ENCODE measurements around the gene SRP72.

The SRP72 gene, protein sequence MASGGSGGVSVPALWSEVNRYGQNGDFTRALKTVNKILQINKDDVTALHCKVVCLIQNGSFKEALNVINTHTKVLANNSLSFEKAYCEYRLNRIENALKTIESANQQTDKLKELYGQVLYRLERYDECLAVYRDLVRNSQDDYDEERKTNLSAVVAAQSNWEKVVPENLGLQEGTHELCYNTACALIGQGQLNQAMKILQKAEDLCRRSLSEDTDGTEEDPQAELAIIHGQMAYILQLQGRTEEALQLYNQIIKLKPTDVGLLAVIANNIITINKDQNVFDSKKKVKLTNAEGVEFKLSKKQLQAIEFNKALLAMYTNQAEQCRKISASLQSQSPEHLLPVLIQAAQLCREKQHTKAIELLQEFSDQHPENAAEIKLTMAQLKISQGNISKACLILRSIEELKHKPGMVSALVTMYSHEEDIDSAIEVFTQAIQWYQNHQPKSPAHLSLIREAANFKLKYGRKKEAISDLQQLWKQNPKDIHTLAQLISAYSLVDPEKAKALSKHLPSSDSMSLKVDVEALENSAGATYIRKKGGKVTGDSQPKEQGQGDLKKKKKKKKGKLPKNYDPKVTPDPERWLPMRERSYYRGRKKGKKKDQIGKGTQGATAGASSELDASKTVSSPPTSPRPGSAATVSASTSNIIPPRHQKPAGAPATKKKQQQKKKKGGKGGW
- 79.4 to 121 (median 103) reads per million in 3 donors for total RNA-seq

DNA sequence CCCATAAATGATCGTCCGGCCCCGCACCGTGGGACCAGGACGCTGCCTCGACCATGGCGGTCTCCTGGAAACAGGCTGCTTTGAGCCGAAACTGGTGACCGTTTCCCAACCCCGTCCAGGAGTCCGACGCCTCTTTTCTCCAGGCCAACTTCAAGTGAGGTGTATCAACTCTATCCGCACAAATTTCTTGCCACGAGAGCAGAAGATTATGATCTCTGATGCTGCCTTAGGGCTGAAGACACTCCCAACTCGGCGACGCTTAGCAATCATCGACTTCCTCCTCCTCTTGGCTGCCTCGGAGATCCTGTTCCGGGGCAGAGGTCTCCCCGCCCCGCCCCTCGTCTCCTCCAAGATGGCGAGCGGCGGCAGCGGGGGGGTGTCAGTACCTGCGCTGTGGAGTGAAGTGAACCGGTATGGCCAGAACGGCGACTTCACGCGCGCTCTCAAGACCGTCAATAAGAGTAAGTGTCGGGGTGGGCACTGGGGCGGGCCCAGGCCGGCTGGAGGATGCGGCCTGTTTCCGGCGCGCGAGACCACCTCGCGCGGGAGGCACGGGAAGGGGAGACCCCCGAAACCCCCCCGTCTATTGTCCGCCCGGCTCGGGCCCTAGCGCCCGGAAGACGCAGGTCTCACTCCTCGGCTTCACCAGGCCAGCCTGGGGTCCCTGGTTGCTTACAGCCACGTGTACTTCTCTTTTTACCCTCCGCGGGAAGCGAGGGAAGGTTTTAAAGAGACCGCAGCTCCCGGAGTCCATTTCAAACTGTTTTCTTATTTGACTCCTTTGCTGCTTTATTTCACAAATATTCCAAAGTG, at the start of gene SRP72:
Gene SRP72 (plus strand): TSS at position 334 of the 813 bp plus-strand sequence. CDS start 19 bp downstream, at position 353.
- Histone ChIP-seq H3K27me3 (replicated peaks; ENCODE audit: control insufficient read depth, insufficient read depth, low read length, poor library complexity, severe bottlenecking) (no peaks in the 10 kb centered on the region), H3K4me3 (ENCODE audit: insufficient read depth, low read depth, low read length, poor library complexity, severe bottlenecking) (peak within 1 kb of the TSS; percentile 97), H3K36me3 (ENCODE audit: control insufficient read depth, insufficient read depth, low read length) (peaks cover 17% of the 10 kb centered on the region), H3K27ac (ENCODE audit: insufficient read depth, low read length, poor library complexity, severe bottlenecking) (peak within 1 kb of the TSS; percentile 80), H3K4me1 (ENCODE audit: control insufficient read depth, insufficient read depth, low read length, poor library complexity, severe bottlenecking) (peaks cover 24% of the 10 kb centered on the region), H3K9me3 (ENCODE audit: control insufficient read depth, low read length) (no peaks in the 10 kb centered on the region)
- peak; percentile 79 to 88 (median 87) for DNase-seq

DNA sequence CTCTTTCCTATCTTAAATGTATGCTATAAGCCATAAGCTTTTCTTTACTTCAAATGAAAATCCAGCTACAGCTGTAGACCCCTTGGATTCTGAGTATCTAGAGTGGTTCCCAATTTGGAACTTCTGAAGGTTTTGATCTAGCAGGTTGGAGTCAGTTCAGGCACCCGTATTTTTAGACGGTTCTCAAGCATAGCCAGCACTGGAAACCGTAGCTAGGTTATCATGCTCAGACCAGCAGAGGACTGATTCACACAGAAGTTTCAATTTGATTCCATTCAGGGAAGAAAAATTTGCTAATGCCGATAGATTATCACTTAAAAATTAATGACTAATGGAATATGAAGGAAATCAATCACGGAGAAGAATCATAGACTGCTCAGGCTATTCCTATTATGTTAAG, 43.2 kb upstream of the SRP72 start:
- H3K9me3 ChIP-seq (ENCODE audit: control insufficient read depth, low read length), result no peaks in the 10 kb centered on the region
- H3K27me3 ChIP-seq (replicated peaks; ENCODE audit: control insufficient read depth, insufficient read depth, low read length, poor library complexity, severe bottlenecking), result no peaks in the 10 kb centered on the region
- H3K4me1 ChIP-seq (ENCODE audit: control insufficient read depth, insufficient read depth, low read length, poor library complexity, severe bottlenecking), result no peaks in the 10 kb centered on the region
- no peak overlapping the region for H3K4me3 ChIP-seq (ENCODE audit: insufficient read depth, low read depth, low read length, poor library complexity, severe bottlenecking)
- no peak overlapping the region for H3K27ac ChIP-seq (ENCODE audit: insufficient read depth, low read length, poor library complexity, severe bottlenecking)
- no peak for DNase-seq
- no peaks in the 10 kb centered on the region for H3K36me3 ChIP-seq (ENCODE audit: control insufficient read depth, insufficient read depth, low read length)

DNA sequence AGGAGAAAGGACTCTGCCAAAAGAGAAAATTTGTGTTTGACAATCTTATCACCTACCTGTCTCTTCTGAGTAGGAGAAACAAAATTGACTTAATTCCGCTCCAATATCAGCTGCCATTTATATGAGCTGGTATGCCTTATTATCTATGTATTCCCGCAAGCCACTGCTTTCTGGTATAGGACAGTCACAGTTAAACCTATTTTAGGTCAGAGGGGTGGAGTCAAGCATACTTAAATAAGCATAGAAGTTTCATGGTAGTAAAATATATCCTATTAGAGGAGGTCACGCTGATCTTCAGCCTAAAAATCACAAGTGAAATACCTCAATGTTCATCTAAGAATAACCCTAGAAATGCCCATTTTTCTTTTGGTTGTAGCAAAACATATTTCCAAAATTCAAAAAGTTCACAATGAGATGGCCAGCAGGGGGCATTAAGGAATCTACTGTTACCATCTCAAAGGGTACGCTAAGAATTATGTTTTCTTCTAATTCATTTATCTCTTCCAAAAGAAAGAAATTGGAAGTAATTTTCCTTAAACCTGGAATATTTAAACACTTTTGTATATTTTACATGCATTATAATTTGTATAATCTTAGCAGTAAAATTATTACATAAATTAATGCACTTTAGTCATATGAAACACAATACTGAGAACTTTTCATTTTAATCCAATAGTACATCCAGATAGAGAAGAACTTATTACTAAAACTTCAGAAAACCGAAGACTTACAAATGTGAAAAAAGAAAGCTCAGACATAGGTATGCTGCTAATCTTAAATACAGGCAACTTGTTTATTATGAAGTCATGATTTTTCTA, 42.5 kb upstream of the SRP72 start:
- no peak overlapping the region for H3K27ac ChIP-seq (ENCODE audit: insufficient read depth, low read length, poor library complexity, severe bottlenecking)
- no peaks in the 10 kb centered on the region for H3K36me3 ChIP-seq (ENCODE audit: control insufficient read depth, insufficient read depth, low read length)
- no peaks in the 10 kb centered on the region for H3K27me3 ChIP-seq (replicated peaks; ENCODE audit: control insufficient read depth, insufficient read depth, low read length, poor library complexity, severe bottlenecking)
- no peaks in the 10 kb centered on the region for H3K9me3 ChIP-seq (ENCODE audit: control insufficient read depth, low read length)
- no peak overlapping the region for H3K4me3 ChIP-seq (ENCODE audit: insufficient read depth, low read depth, low read length, poor library complexity, severe bottlenecking)
- no peaks in the 10 kb centered on the region for H3K4me1 ChIP-seq (ENCODE audit: control insufficient read depth, insufficient read depth, low read length, poor library complexity, severe bottlenecking)
- DNase-seq, result peak in 1 of 3 donors; percentile 33

DNA sequence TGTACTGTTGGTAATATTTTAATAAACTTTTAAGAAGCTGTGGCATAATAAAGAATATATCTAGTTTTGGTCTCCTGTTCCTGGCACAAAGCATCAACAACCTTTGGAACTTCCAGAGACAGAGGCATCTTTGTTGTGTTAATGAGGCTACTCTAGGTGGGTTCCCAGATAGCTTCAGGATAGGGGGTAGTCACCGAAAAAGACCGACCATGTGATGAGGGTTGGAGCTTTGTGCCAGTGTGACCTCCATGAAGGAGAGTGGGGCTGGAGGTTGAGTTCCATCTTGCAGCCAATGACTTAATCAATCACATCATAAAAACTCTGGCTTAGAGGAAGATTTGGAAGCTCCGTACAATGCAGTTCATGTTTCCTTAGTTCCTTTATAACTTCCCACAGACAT, 41.9 kb upstream of the SRP72 start:
- no peaks in the 10 kb centered on the region for H3K36me3 ChIP-seq (ENCODE audit: control insufficient read depth, insufficient read depth, low read length)
- no peak for DNase-seq
- no peaks in the 10 kb centered on the region for H3K4me1 ChIP-seq (ENCODE audit: control insufficient read depth, insufficient read depth, low read length, poor library complexity, severe bottlenecking)
- no peak overlapping the region for H3K27ac ChIP-seq (ENCODE audit: insufficient read depth, low read length, poor library complexity, severe bottlenecking)
- H3K9me3 ChIP-seq (ENCODE audit: control insufficient read depth, low read length), result no peaks in the 10 kb centered on the region
- no peak overlapping the region for H3K4me3 ChIP-seq (ENCODE audit: insufficient read depth, low read depth, low read length, poor library complexity, severe bottlenecking)
- H3K27me3 ChIP-seq (replicated peaks; ENCODE audit: control insufficient read depth, insufficient read depth, low read length, poor library complexity, severe bottlenecking), result no peaks in the 10 kb centered on the region

DNA sequence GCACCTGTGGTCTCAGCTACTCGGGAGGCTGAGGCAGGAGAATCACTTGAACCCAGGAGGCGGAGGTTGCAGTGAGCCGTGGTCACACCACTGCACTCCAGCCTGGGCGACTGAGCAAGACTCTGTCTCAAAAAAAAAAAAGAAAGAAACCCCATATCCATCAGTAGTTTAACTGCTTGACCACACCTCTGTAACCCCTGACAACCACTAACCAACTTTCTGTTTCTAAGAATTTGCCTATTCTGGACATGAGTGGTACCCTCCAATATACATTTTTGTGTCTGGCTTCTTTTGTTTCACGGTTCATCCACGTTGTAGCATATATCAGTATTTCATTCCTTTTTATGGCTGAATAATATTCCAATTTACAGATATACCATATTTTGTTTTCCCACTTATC, 41.1 kb upstream of the SRP72 start:
- Histone ChIP-seq H3K4me1 (ENCODE audit: control insufficient read depth, insufficient read depth, low read length, poor library complexity, severe bottlenecking) (no peaks in the 10 kb centered on the region), H3K27ac (ENCODE audit: insufficient read depth, low read length, poor library complexity, severe bottlenecking) (no peak overlapping the region), H3K4me3 (ENCODE audit: insufficient read depth, low read depth, low read length, poor library complexity, severe bottlenecking) (no peak overlapping the region), H3K27me3 (replicated peaks; ENCODE audit: control insufficient read depth, insufficient read depth, low read length, poor library complexity, severe bottlenecking) (no peaks in the 10 kb centered on the region), H3K9me3 (ENCODE audit: control insufficient read depth, low read length) (no peaks in the 10 kb centered on the region), H3K36me3 (ENCODE audit: control insufficient read depth, insufficient read depth, low read length) (no peaks in the 10 kb centered on the region)
- DNase-seq, result no peak

DNA sequence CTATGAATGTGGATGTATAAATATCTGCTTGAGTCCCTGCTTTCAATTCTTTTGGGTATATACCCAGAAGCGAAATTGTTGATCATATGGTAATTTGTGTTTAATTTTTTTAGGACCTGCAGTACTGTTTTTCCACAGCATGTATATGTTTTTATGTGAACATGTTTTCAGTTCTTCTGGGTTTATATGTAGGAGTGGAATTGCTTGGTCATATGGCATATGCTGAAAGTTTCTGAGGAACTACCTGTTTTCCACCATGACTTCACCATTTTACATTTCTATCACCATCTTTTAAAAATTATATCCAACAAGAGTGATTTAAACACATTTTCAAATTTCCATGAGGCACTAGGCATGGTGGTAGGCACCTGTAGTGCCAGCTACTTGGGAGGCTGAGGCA, 40.2 kb upstream of the SRP72 start:
- H3K4me3 ChIP-seq (ENCODE audit: insufficient read depth, low read depth, low read length, poor library complexity, severe bottlenecking), result no peak overlapping the region
- no peaks in the 10 kb centered on the region for H3K4me1 ChIP-seq (ENCODE audit: control insufficient read depth, insufficient read depth, low read length, poor library complexity, severe bottlenecking)
- DNase-seq, result no peak
- H3K36me3 ChIP-seq (ENCODE audit: control insufficient read depth, insufficient read depth, low read length), result no peaks in the 10 kb centered on the region
- no peaks in the 10 kb centered on the region for H3K9me3 ChIP-seq (ENCODE audit: control insufficient read depth, low read length)
- H3K27me3 ChIP-seq (replicated peaks; ENCODE audit: control insufficient read depth, insufficient read depth, low read length, poor library complexity, severe bottlenecking), result no peaks in the 10 kb centered on the region
- H3K27ac ChIP-seq (ENCODE audit: insufficient read depth, low read length, poor library complexity, severe bottlenecking), result no peak overlapping the region

DNA sequence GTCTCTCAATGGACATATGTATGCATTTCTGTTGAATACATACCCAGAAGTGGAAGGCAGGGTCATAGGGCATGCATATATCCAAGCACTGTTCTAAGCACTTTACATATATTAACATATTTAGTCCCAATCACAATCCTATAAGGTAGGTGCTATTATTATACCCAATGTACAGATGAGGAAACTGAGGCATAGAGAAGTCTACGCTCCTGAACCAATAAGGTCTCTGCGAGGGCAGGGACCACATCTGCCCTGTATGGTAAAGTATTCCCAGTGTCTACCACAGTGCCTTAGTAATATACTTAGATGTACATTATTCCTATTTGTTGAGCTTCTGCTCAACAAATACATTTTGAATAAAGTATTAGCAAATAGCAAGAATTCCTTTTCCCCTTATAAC, 37.2 kb upstream of the SRP72 start:
- Histone ChIP-seq H3K27ac (ENCODE audit: insufficient read depth, low read length, poor library complexity, severe bottlenecking) (no peak overlapping the region), H3K4me1 (ENCODE audit: control insufficient read depth, insufficient read depth, low read length, poor library complexity, severe bottlenecking) (peaks cover 6% of the 10 kb centered on the region), H3K4me3 (ENCODE audit: insufficient read depth, low read depth, low read length, poor library complexity, severe bottlenecking) (no peak overlapping the region), H3K27me3 (replicated peaks; ENCODE audit: control insufficient read depth, insufficient read depth, low read length, poor library complexity, severe bottlenecking) (no peaks in the 10 kb centered on the region), H3K9me3 (ENCODE audit: control insufficient read depth, low read length) (no peaks in the 10 kb centered on the region), H3K36me3 (ENCODE audit: control insufficient read depth, insufficient read depth, low read length) (no peaks in the 10 kb centered on the region)
- no peak for DNase-seq

DNA sequence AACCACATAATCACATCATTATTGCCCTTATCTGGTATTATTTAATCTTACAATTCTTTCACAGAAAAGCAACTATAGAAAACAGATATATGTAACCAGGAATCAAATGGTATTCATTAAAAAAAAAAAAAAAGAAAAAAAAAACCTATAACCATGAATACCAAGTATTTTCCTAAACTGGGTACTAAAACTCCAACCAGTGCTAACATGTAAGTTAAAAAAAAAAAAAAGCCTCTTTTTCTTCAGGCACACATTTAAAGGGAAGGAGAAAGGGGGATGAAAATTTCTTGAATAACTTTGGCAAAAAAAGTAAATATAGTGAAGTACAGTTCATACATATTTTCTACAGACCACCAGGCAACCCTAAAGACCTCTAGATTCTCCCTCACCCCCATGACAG, 34.1 kb upstream of the SRP72 start:
- no peak for DNase-seq
- H3K9me3 ChIP-seq (ENCODE audit: control insufficient read depth, low read length), result no peaks in the 10 kb centered on the region
- H3K4me3 ChIP-seq (ENCODE audit: insufficient read depth, low read depth, low read length, poor library complexity, severe bottlenecking), result no peak overlapping the region
- peaks cover 20% of the 10 kb centered on the region for H3K4me1 ChIP-seq (ENCODE audit: control insufficient read depth, insufficient read depth, low read length, poor library complexity, severe bottlenecking)
- H3K27me3 ChIP-seq (replicated peaks; ENCODE audit: control insufficient read depth, insufficient read depth, low read length, poor library complexity, severe bottlenecking), result no peaks in the 10 kb centered on the region
- no peaks in the 10 kb centered on the region for H3K36me3 ChIP-seq (ENCODE audit: control insufficient read depth, insufficient read depth, low read length)
- no peak overlapping the region for H3K27ac ChIP-seq (ENCODE audit: insufficient read depth, low read length, poor library complexity, severe bottlenecking)

DNA sequence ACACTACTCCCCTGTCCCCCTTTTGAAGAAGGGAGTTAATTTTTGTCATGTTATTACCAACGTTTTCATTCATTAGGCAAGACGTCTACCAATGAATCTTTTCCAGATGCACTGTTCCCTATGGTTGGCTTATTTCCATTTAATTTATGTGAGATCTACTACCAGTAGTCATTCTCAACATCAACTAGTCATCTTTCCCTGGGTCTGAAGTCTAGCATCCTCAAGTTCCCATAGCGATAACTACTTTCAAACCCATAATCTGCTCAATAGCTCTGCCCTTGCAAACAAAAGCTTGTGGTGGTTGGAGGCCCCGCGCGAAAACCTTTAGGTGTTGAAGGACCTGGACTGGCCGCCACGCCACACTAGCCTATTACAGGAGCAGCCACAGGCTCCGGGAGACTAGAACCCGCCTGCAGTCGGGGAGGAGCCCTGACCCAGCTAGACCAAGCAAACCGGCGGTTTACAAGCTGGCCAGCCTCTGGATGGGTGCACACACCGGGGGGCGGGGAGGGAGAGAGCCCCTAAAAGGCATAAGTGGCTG, 32.7 kb upstream of the SRP72 start:
- Histone ChIP-seq H3K27me3 (replicated peaks; ENCODE audit: control insufficient read depth, insufficient read depth, low read length, poor library complexity, severe bottlenecking) (no peaks in the 10 kb centered on the region), H3K36me3 (ENCODE audit: control insufficient read depth, insufficient read depth, low read length) (no peaks in the 10 kb centered on the region), H3K9me3 (ENCODE audit: control insufficient read depth, low read length) (no peaks in the 10 kb centered on the region), H3K4me3 (ENCODE audit: insufficient read depth, low read depth, low read length, poor library complexity, severe bottlenecking) (peak overlapping the region; percentile 84), H3K27ac (ENCODE audit: insufficient read depth, low read length, poor library complexity, severe bottlenecking) (peak overlapping the region; percentile 56), H3K4me1 (ENCODE audit: control insufficient read depth, insufficient read depth, low read length, poor library complexity, severe bottlenecking) (peaks cover 20% of the 10 kb centered on the region)
- DNase-seq, result no peak
